Esophagus squamous epithelium (tissue), 5 donors: ENCODE measurements around the gene PPP1R7. TPM values are rescaled to one million over a fixed set of nuclear protein-coding genes. Genes with fewer than 3 reads are reported as not detected.
A peak's percentile ranks its signal among the peaks of the same experiment; 100 is the strongest.

Source experiments
- DNase-seq: peaks from one replicate; lab custom pipeline; 2025; lab: John Stamatoyannopoulos, UW
- H3K27ac ChIP-seq, 4 donors: fragments of 200-600 bp; sonication (generic); one replicate each; pipeline ENCODE4 v1.5.1; 2016 to 2019; ENCODE audit warnings: mild to moderate bottlenecking in 1 of 4
- H3K27me3 ChIP-seq, 4 donors: fragments of 200-600 bp; sonication (generic); 1 replicate in 3 of 4; 2 replicates in 1 of 4; pipeline versions ENCODE4 v1.5.1 to v1.6.0; 2017 to 2021; ENCODE audit warnings: antibody characterized with exemption in 1 of 4
- H3K36me3 ChIP-seq, 3 donors: fragments of 200-600 bp; sonication (generic); one replicate each; pipeline ENCODE4 v1.5.1; 2016 to 2019
- H3K4me1 ChIP-seq, 3 donors: fragments of 200-600 bp; sonication (generic); one replicate each; pipeline ENCODE4 v1.5.1; 2017 to 2019
- H3K4me3 ChIP-seq, 4 donors: fragments of 200-600 bp; sonication (generic); 1 replicate in 3 of 4; 2 replicates in 1 of 4; pipeline ENCODE4 v1.5.1; 2016 to 2019; ENCODE audit warnings: mild to moderate bottlenecking in 2 of 4, moderate library complexity in 1 of 4
- H3K9me3 ChIP-seq, 3 donors: fragments of 200-600 bp; sonication (generic); one replicate each; pipeline ENCODE4 v1.5.1; 2016 to 2019
- CTCF ChIP-seq, 6 experiments: fragments of 450-650 bp in 4 of 6; fragments of 200-600 bp in 2 of 6; sonication (generic) in 2 of 6; IDR thresholded peaks; one replicate each; pipeline ENCODE4 v1.5.1; 2016 to 2019; ENCODE audit warnings: antibody characterized with exemption in 6 of 6, mild to moderate bottlenecking in 4 of 6, moderate library complexity in 4 of 6
- POLR2A ChIP-seq, 4 donors: fragments of 450-650 bp; IDR thresholded peaks; one replicate each; pipeline ENCODE4 v1.6.1; 2017; ENCODE audit warnings: antibody characterized with exemption in 4 of 4, mild to moderate bottlenecking in 4 of 4, moderate library complexity in 3 of 4
- WGBS, 2 donors: methylation state at CpG; one replicate each; pipeline ENCODE4 v1.1.5; 2018; 5-methylcytosine and 5-hydroxymethylcytosine counted together
- intact Hi-C: fragments of 100-400 bp; cut with DNase I; formaldehyde crosslinking; loops from one replicate; pipeline ENCODE4 v1.15.0; 2022
- total RNA-seq, 4 donors: library from RNA; depleted of rRNA; stranded (reverse); fragments of >200 nt; gene quantifications; one replicate each; pipeline ENCODE4 v1.1.0, GENCODE V29; 2016
- donor health status: DM: yes; HTN: yes; CAD: no.

Gene PPP1R7
- total RNA-seq, 4 donors from 2014 or later = 53.5 to 108 (median 63.3) TPM

- no peak for TF ChIP-seq CTCF (IDR thresholded peaks at IDR 0.05)
- intact Hi-C loops = no loop called here
- Histone ChIP-seq H3K4me3 (no peak overlapping the region), H3K36me3 (peaks cover 0 to 16% (median 0%) of the 10 kb centered on the region in 3 donors), H3K9me3 (no peaks in the 10 kb centered on the region), H3K4me1 (peaks cover 6 to 15% (median 7%) of the 10 kb centered on the region in 3 donors), H3K27ac (no peak overlapping the region), H3K27me3 (no peaks in the 10 kb centered on the region)
- no peak for DNase-seq
- WGBS, 2 donors = 80 to 91% methylated on average over 3 to 8 of the region's 9 CpGs
Observed at GRCh38 chr2:241107031-241107783, 43.1 kb upstream of the PPP1R7 start.

- WGBS, 2 donors = 65 to 78% methylated on average over 24 to 29 of the region's 35 CpGs
- TF ChIP-seq CTCF (IDR thresholded peaks at IDR 0.05) (no peak), POLR2A (IDR thresholded peaks at IDR 0.05) (no peak)
- Histone ChIP-seq H3K4me1 (peaks cover 0 to 5% (median 0%) of the 10 kb centered on the region in 3 donors), H3K36me3 (peaks cover 0 to 16% (median 0%) of the 10 kb centered on the region in 3 donors), H3K27ac (peak overlapping the region in 3 of 4 donors; percentile 25 to 59 (median 52)), H3K4me3 (no peak overlapping the region), H3K9me3 (no peaks in the 10 kb centered on the region), H3K27me3 (no peaks in the 10 kb centered on the region)
- intact Hi-C loops = no loop called here
- DNase-seq = no peak
Observed at GRCh38 chr2:241108271-241109209, 41.7 kb upstream of the PPP1R7 start.

- H3K4me3 ChIP-seq = peak overlapping the region in 1 of 4 donors; percentile 26
- WGBS, 2 donors = 76 to 83% methylated on average over 11 of the region's 14 CpGs
Observed at GRCh38 chr2:241109210-241110088, 40.8 kb upstream of the PPP1R7 start.

GRCh38 chr2:241110089-241110606, 40.1 kb upstream of the PPP1R7 start:
- H3K4me1 ChIP-seq = no peaks in the 10 kb centered on the region
- H3K4me3 ChIP-seq = no peak overlapping the region
- DNase-seq = no peak
- peaks cover 0 to 30% (median 0%) of the 10 kb centered on the region in 3 donors for H3K36me3 ChIP-seq
- 81 to 88% methylated on average over 9 of the region's 9 CpGs for WGBS, 2 donors
- intact Hi-C loops = no loop called here
- H3K9me3 ChIP-seq = no peaks in the 10 kb centered on the region
- H3K27me3 ChIP-seq = no peaks in the 10 kb centered on the region
- H3K27ac ChIP-seq = peak overlapping the region in 2 of 4 donors; percentile 9 to 21
- TF ChIP-seq POLR2A (IDR thresholded peaks at IDR 0.05) = no peak
- no peak for TF ChIP-seq CTCF (IDR thresholded peaks at IDR 0.05)

More at GRCh38 chr2:241109210-241110088, 40.8 kb upstream of the PPP1R7 start:
- H3K36me3 ChIP-seq = peaks cover 0 to 23% (median 0%) of the 10 kb centered on the region in 3 donors
- TF ChIP-seq POLR2A (IDR thresholded peaks at IDR 0.05) = no peak
- TF ChIP-seq CTCF (IDR thresholded peaks at IDR 0.05) = no peak
- no peak for DNase-seq
- no peaks in the 10 kb centered on the region for H3K27me3 ChIP-seq
- peak overlapping the region in 3 of 4 donors; percentile 25 to 59 (median 52) for H3K27ac ChIP-seq
- no peaks in the 10 kb centered on the region for H3K4me1 ChIP-seq
- no peaks in the 10 kb centered on the region for H3K9me3 ChIP-seq
- intact Hi-C loops = no loop called here
